H1 (cell line): Measurements from ENCODE around the gene ZNF516. TPM values are rescaled to one million over a fixed set of nuclear protein-coding genes. Genes with fewer than 3 reads are reported as not detected.

ENCODE experiments used
- CTCF ChIA-PET: fragments of 300-600 bp; sonication (Branson Sonifier 250); formaldehyde crosslinking; loops from one replicate; lab custom pipeline; 2021; ENCODE audit not compliant: partially characterized antibody; lab: Charles Lee
- POLR2A ChIA-PET: fragments of 300-600 bp; sonication (Branson Sonifier 250); formaldehyde crosslinking; loops from one replicate; lab custom pipeline; 2021; ENCODE audit warnings: inconsistent platforms; ENCODE audit not compliant: partially characterized antibody; lab: Charles Lee
- DNase-seq, 2 experiments: peaks; one replicate each; pipeline versions ENCODE4 v3.0.0 to v3.0.0-alpha.2; 2010 to 2022; ENCODE audit warnings: low spot score in 2 of 2, low read depth in 1 of 2, mixed read lengths in 1 of 2
- FAIRE-seq: peaks from 2 replicates; lab custom pipeline; 2011; peaks lifted over from hg19 to GRCh38; lab: Jason Lieb, UNC
- H2AFZ ChIP-seq: 2 replicates; pipeline ENCODE4 v1.8.1; 2012; ENCODE audit warnings: low read length, inconsistent platforms
- H2AK5ac ChIP-seq: 2 replicates; pipeline ENCODE4 v1.6.1; 2013; ENCODE audit warnings: low read depth, low read length
- H2BK120ac ChIP-seq: replicated peaks from 2 replicates; pipeline ENCODE3; 2013; ENCODE audit warnings: low read depth, low read length, inconsistent platforms
- H2BK12ac ChIP-seq: 2 replicates; pipeline ENCODE4 v1.6.1; 2013; ENCODE audit warnings: low read depth, low read length
- H2BK15ac ChIP-seq: 2 replicates; pipeline ENCODE4 v1.6.1; 2013; ENCODE audit warnings: low read length
- H2BK20ac ChIP-seq: 2 replicates; pipeline ENCODE4 v1.6.1; 2013; ENCODE audit warnings: low read length
- H2BK5ac ChIP-seq: 2 replicates; pipeline ENCODE4 v1.6.1; 2013; ENCODE audit warnings: low read depth, low read length
- H3K14ac ChIP-seq: 2 replicates; pipeline ENCODE4 v1.6.1; 2013; ENCODE audit warnings: inconsistent platforms; ENCODE audit not compliant: insufficient read length
- H3K18ac ChIP-seq: 2 replicates; pipeline ENCODE4 v1.6.1; 2013; ENCODE audit warnings: low read length; ENCODE audit errors: extremely low read depth
- H3K23ac ChIP-seq: 2 replicates; pipeline ENCODE4 v1.6.1; 2013; ENCODE audit warnings: inconsistent platforms; ENCODE audit not compliant: insufficient read length
- H3K23me2 ChIP-seq: 2 replicates; pipeline ENCODE4 v1.6.1; 2013; ENCODE audit warnings: low read depth, low read length
- H3K27ac ChIP-seq: 2 replicates; pipeline ENCODE4 v1.6.1; 2011; ENCODE audit warnings: low read depth, low read length, inconsistent platforms
- H3K27me3 ChIP-seq, 4 experiments: replicated peaks in 1 of 4; 1 replicate in 1 of 4; 2 replicates in 3 of 4; pipeline versions ENCODE4 v1.6.1 to v1.8.1; 2011 to 2013; ENCODE audit warnings: low read length in 3 of 4, mild to moderate bottlenecking in 3 of 4, inconsistent platforms in 2 of 4, mixed read lengths in 2 of 4, moderate library complexity in 1 of 4; ENCODE audit not compliant: control insufficient read depth in 3 of 4, insufficient read depth in 3 of 4; ENCODE audit errors: extremely low read depth in 1 of 4
- H3K36me3 ChIP-seq, 4 experiments: 2 replicates each; pipeline versions ENCODE4 v1.6.1 to v1.8.1; 2011 to 2013; ENCODE audit warnings: mild to moderate bottlenecking in 4 of 4, low read length in 3 of 4, moderate library complexity in 2 of 4, control low read depth in 1 of 4, inconsistent platforms in 1 of 4; ENCODE audit not compliant: insufficient read depth in 4 of 4, control insufficient read depth in 2 of 4
- H3K4ac ChIP-seq: replicated peaks from 2 replicates; pipeline ENCODE3; 2013; ENCODE audit warnings: low read length, low read depth, mixed read lengths, inconsistent platforms; ENCODE audit not compliant: insufficient read length
- H3K4me1 ChIP-seq, 4 experiments: replicated peaks in 1 of 4; 1 replicate in 1 of 4; 2 replicates in 3 of 4; pipeline versions ENCODE4 v1.6.1 to v1.8.1; 2011 to 2013; ENCODE audit warnings: low read length in 3 of 4, inconsistent platforms in 2 of 4, mixed read lengths in 1 of 4; ENCODE audit not compliant: insufficient read depth in 4 of 4, control insufficient read depth in 3 of 4
- H3K4me2 ChIP-seq, 2 experiments: 2 replicates each; pipeline versions ENCODE4 v1.6.1 to v1.8.1; 2011 to 2013; ENCODE audit warnings: low read depth in 2 of 2, low read length in 2 of 2, control low read depth in 1 of 2, inconsistent platforms in 1 of 2, mild to moderate bottlenecking in 1 of 2; ENCODE audit not compliant: insufficient read depth in 1 of 2
- H3K4me3 ChIP-seq, 4 experiments: fragments of 200-600, 300-600 bp in 1 of 4; sonication (generic), shearing (Covaris generic), sonication (Bioruptor Twin) in 1 of 4; 2 replicates each; pipeline versions ENCODE4 v1.5.1 to v1.8.1; 2011 to 2016; ENCODE audit warnings: low read length in 4 of 4, low read depth in 3 of 4, control low read depth in 2 of 4, inconsistent platforms in 2 of 4, mild to moderate bottlenecking in 2 of 4, mixed read lengths in 1 of 4, moderate library complexity in 1 of 4; ENCODE audit not compliant: insufficient read depth in 2 of 4; ENCODE audit errors: extremely low read depth in 1 of 4
- H3K56ac ChIP-seq: replicated peaks from 2 replicates; pipeline ENCODE3; 2013; ENCODE audit warnings: low read depth, mild to moderate bottlenecking, mixed read lengths, low read length, inconsistent platforms; ENCODE audit not compliant: insufficient read length
- H3K79me1 ChIP-seq: 2 replicates; pipeline ENCODE4 v1.6.1; 2013; ENCODE audit warnings: low read depth, low read length, control low read depth
- H3K79me2 ChIP-seq, 2 experiments: 2 replicates each; pipeline versions ENCODE4 v1.6.1 to v1.8.1; 2012 to 2013; ENCODE audit warnings: low read length in 2 of 2, mild to moderate bottlenecking in 2 of 2, inconsistent platforms in 1 of 2; ENCODE audit not compliant: insufficient read depth in 2 of 2, control insufficient read depth in 1 of 2
- H3K9ac ChIP-seq, 4 experiments: replicated peaks in 1 of 4; 1 replicate in 1 of 4; 2 replicates in 3 of 4; pipeline versions ENCODE4 v1.6.1 to v1.8.1; 2011 to 2013; ENCODE audit warnings: low read depth in 3 of 4, low read length in 3 of 4, control low read depth in 2 of 4, mild to moderate bottlenecking in 2 of 4, moderate library complexity in 2 of 4, inconsistent platforms in 1 of 4; ENCODE audit errors: extremely low read depth in 1 of 4
- H3K9me3 ChIP-seq, 2 experiments: 2 replicates each; pipeline versions ENCODE4 v1.6.1 to v1.8.1; 2012 to 2013; ENCODE audit warnings: mild to moderate bottlenecking in 2 of 2, moderate library complexity in 2 of 2, control low read depth in 1 of 2, inconsistent platforms in 1 of 2, low read depth in 1 of 2, low read length in 1 of 2, mixed read lengths in 1 of 2; ENCODE audit not compliant: insufficient read depth in 2 of 2
- H4K20me1 ChIP-seq, 2 experiments: replicated peaks in 1 of 2; 2 replicates each; pipeline versions ENCODE3 to v1.8.1; 2011 to 2013; ENCODE audit warnings: inconsistent platforms in 2 of 2, low read length in 2 of 2, mild to moderate bottlenecking in 1 of 2; ENCODE audit not compliant: insufficient read depth in 2 of 2, control insufficient read depth in 1 of 2
- H4K5ac ChIP-seq: 2 replicates; pipeline ENCODE4 v1.6.1; 2013; ENCODE audit warnings: low read length, low read depth, mixed read lengths, inconsistent platforms; ENCODE audit not compliant: insufficient read length
- H4K8ac ChIP-seq: 2 replicates; pipeline ENCODE4 v1.8.0; 2013; ENCODE audit warnings: mild to moderate bottlenecking, moderate library complexity, low read length, inconsistent platforms; ENCODE audit not compliant: insufficient read depth; ENCODE audit errors: extremely low read depth
- H4K91ac ChIP-seq: replicated peaks from 2 replicates; pipeline ENCODE3; 2013; ENCODE audit warnings: low read length, mixed read lengths, inconsistent platforms; ENCODE audit not compliant: insufficient read length
- KDM5A ChIP-seq: fragments of 200-600 bp; IDR thresholded peaks from 2 replicates; pipeline ENCODE4 v1.7.1; 2012; ENCODE audit warnings: mild to moderate bottlenecking, low read length, inconsistent platforms, mixed read lengths
- NRF1 ChIP-seq: IDR thresholded peaks from 2 replicates; pipeline ENCODE4 v1.6.1; 2011; ENCODE audit warnings: mild to moderate bottlenecking, low read depth, low read length, improper control_type of control experiment
- SP1 ChIP-seq: IDR thresholded peaks from 2 replicates; pipeline ENCODE4 v1.6.1; 2011; ENCODE audit warnings: low read depth, low read length
- TAF1 ChIP-seq: IDR thresholded peaks from 2 replicates; pipeline ENCODE4 v1.6.1; 2011; ENCODE audit warnings: mild to moderate bottlenecking, low read depth, low read length
- WGBS, 2 experiments: shearing (Covaris generic) in 1 of 2; methylation state at CpG; one replicate each; pipeline versions ENCODE4 v1.1.6 to v1.1.7; 2013 to 2015; ENCODE audit warnings: low lambda C conversion rate in 2 of 2, mixed read lengths in 2 of 2, inconsistent platforms in 1 of 2, low coverage in 1 of 2, missing lambda C conversion rate in 1 of 2; ENCODE audit not compliant: insufficient replicate concordance in 2 of 2, insufficient coverage in 1 of 2, insufficient read length in 1 of 2; ENCODE audit errors: extremely low coverage in 1 of 2, missing lambda C conversion rate in 1 of 2; 5-methylcytosine and 5-hydroxymethylcytosine counted together
- polyA plus RNA-seq, 7 experiments: library from polyadenylated mRNA; depleted of rRNA in 3 of 7; stranded (reverse) in 5 of 7; unstranded in 2 of 7; fragments of >200 nt in 5 of 7; fragments of 200-250 nt in 2 of 7; gene quantifications; 1 replicate in 5 of 7; 2 replicates in 1 of 7; 4 replicates in 1 of 7; pipeline versions ENCODE4 v1.2.1 to v1.2.3, GENCODE V29; 2011 to 2013; ENCODE audit warnings: missing spikeins in 2 of 7, mixed read lengths in 2 of 7
- total RNA-seq: library from RNA; stranded (reverse); fragmentation: NEBNext Ultra II Directional; extraction: Animal tissue kit (Norgen Biotek cat#: 25700); gene quantifications from 2 replicates; pipeline ENCODE4 v1.2.1, GENCODE V29; 2021

ZNF516 gene
- total and polyA plus RNA-seq, 2 of the 8 experiments (the other 6 are each of a cell fraction or from before 2014, with no cell fraction given), result 7.3 to 17.0 TPM

- no peak overlapping the region for H3K4ac ChIP-seq
- H3K4me1 ChIP-seq, result peaks cover 2 to 16% (median 8%) of the 10 kb centered on the region in 4 experiments; a peak in 5 of 7 replicates
- no peak overlapping the region for H4K5ac ChIP-seq
- H4K91ac ChIP-seq, result no peak overlapping the region
- no peak for FAIRE-seq
- H2BK15ac ChIP-seq, result no peak overlapping the region
- peaks cover 9% of the 10 kb centered on the region for H3K79me1 ChIP-seq
- no peaks in the 10 kb centered on the region for H3K23me2 ChIP-seq
- peaks cover 0 to 11% (median under 1%) of the 10 kb centered on the region in 4 experiments; a peak in 3 of 7 replicates for H3K27me3 ChIP-seq
- H3K23ac ChIP-seq, result no peak overlapping the region
- H3K9me3 ChIP-seq, result no peaks in the 10 kb centered on the region
- H3K4me2 ChIP-seq, result no peak overlapping the region
- no peak overlapping the region for H2BK12ac ChIP-seq
- H2AFZ ChIP-seq, result no peak overlapping the region
- peaks cover 9 to 21% of the 10 kb centered on the region in 2 experiments for H4K20me1 ChIP-seq
- H3K9ac ChIP-seq, result no peak overlapping the region
- TF ChIP-seq NRF1, result no peak
- TF ChIP-seq TAF1, result no peak
- TF ChIP-seq SP1, result no peak
- no peak for TF ChIP-seq KDM5A
- H3K79me2 ChIP-seq, result peaks cover 0 to 71% of the 10 kb centered on the region in 2 experiments; a peak in 2 of 4 replicates
- no peak overlapping the region for H4K8ac ChIP-seq
- ChIA-PET CTCF (interaction anchor here (1.0 to 2.4 kb wide), 4 partner anchors 15 to 198 kb away, joined by 3 to 7 read pairs (median 4); no protein-coding TSS in a partner anchor), POLR2A (no interaction called here)
- H3K18ac ChIP-seq, result no peak overlapping the region
- no peak overlapping the region for H2BK5ac ChIP-seq
- H2BK20ac ChIP-seq, result no peak overlapping the region
- H2BK120ac ChIP-seq, result no peak overlapping the region
- H3K56ac ChIP-seq, result no peak overlapping the region
- no peak for DNase-seq
- no peaks in the 10 kb centered on the region for H3K36me3 ChIP-seq
- no peak overlapping the region for H3K27ac ChIP-seq
- H3K14ac ChIP-seq, result no peak overlapping the region
- no peak overlapping the region for H2AK5ac ChIP-seq
- WGBS, 2 experiments, result 82% methylated on average over 6 of the region's 6 CpGs; no CpG with 5 or more reads in 1 of the 2 experiments
- no peak overlapping the region for H3K4me3 ChIP-seq
These were observed 10.2 kb downstream of the ZNF516 start for GRCh38 chr18:76484749-76485387.
